HG02884 (cell line): ENCODE measurements around the gene MEDAG.

Experiments
- ATAC-seq: cut with Tn5 transposase; IDR thresholded peaks from one replicate; pipeline ENCODE4 v1.9.1; 2021; ENCODE audit warnings: mild to moderate bottlenecking, moderate library complexity; ENCODE audit not compliant: unreplicated experiment

MEDAG gene

GRCh38 chr13:30936971-30937370, 30.9 kb downstream of the MEDAG start:
- ATAC-seq, result no peak

DNA sequence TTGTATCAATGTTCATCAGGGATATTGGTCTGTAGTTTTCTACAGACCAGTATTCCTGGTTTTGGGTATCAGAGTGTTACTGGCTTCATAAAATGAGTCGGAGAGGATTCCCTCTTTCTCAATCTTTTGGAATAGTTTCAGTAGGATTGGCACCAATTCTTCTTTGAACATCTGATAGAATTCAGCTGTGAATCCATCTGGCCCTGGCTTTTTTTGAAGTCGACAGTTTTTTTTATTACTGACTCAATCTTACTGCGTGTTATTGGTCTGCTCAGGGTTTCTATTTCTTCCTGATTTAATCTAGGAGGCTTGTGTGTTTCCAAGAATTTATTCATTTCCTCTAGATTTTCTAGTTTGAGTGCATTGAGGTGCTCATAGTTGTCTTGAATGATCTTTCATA, 37.8 kb downstream of the MEDAG start:
- no peak for ATAC-seq

- no peak for ATAC-seq
Observed at GRCh38 chr13:30957258-30957943, 51.3 kb downstream of the MEDAG start.

DNA sequence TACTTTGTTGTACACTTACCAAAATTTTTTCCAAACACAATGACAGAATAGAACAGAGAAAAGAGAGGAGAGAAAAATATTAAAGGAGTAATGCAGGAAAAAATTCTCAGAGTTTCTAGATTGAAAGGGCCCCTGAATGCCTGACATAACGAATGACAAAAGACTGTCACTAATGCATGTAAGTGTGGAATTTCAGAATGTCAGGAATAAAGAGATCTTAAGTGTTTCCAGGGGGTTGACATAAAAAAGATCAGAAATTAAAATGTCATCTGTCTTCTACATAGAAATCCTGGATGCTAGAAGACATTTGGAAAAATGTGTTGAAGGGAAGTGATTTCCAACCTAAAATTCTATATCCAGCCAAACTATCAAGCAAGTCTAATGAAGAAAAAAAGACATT, 53.6 kb downstream of the MEDAG start:
- no peak for ATAC-seq

GRCh38 chr13:30963791-30964190, 57.7 kb downstream of the MEDAG start:
- ATAC-seq, result no peak

DNA sequence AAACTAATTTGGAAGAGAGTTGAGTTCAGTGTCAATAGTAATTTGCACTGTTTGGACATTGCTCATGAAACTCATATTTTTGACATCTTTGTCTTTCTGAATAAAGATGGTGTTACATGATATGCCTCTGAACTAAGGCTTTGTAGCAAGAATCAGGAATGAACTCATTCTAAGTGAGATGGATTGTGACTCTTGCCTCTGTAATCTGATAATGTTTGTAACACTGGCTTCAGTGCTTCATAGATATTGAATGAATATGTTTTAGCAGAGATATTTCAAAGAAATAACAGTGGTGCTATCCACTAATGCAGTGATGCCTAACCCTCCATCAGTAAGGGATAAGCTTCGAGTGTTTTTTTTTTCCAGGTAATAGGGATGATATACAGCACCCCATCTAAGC, 59.3 kb downstream of the MEDAG start:
- no peak for ATAC-seq

GRCh38 chr13:30966101-30966500, 60.0 kb downstream of the MEDAG start:
- no peak for ATAC-seq

GRCh38 chr13:30968846-30969245, 62.8 kb downstream of the MEDAG start:
- ATAC-seq, result no peak

DNA sequence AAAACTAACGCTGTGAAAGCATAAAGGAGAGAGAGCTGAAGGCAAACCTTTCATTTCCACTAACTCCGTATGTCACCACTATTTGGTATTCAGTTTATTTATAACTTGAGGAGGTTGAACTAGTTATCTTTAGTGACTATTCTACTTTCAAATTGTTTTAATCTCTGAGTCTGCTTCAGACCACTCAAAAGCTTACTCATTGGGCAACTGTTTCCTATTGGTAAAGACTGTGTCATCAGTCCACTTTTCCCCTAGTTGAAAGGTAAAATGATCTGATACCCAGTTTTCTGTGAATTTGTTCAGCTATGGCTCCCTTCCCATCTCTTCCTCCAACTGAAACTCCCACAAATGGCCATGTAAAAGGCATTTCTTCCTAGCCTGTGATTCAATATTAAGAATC, 65.5 kb downstream of the MEDAG start:
- no peak for ATAC-seq

- ATAC-seq, result no peak
Observed at GRCh38 chr13:30972888-30973377, 66.9 kb downstream of the MEDAG start.

DNA sequence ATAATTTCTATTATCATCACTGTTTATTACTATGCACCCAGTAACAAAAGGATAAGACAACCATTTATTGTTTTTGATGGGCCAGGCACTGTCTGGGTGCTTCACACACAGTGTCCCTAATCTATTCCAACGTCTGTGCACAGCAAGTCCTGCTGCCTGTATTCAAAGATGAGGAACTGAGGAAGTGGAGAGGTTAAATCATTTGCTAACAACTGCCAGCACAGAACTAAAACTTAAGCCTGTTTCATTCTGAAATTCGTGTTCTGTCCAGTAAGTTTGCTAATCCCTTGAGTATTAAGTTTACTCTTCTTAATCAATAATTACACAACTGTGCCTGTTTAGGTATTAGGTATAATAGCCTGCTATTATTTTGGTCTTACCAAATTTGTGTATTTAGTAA, 68.3 kb downstream of the MEDAG start:
- ATAC-seq, result no peak
